ENCODE measurements around the gene ITIH6. TPM values are rescaled to one million over a fixed set of nuclear protein-coding genes. Genes with fewer than 3 reads are reported as not detected.
"Not testable (repeated sequence)": the region's sequence is repeated elsewhere in the genome, so short reads cannot be mapped to it uniquely, and the experiment has no call there.

ITIH6 gene
- total and polyA plus RNA-seq, 2 donors (not counting 1 experiment from before 2014, with no cell fraction given), result not detected

- H3K9me3 ChIP-seq (ENCODE audit: control extremely low read depth in 1 of 3, control insufficient read depth in 2 of 3, insufficient read depth in 1 of 3, low read length in 2 of 3); H3K9me3 Mint-ChIP-seq (ENCODE audit: insufficient read depth); H3K9ac ChIP-seq (ENCODE audit: low read length); H3K27ac ChIP-seq (ENCODE audit: low read length in 2 of 2); intact Hi-C loops (cut with micrococcal nuclease); H3K4me3 Mint-ChIP-seq; H3K4me3 ChIP-seq (ENCODE audit: control extremely low read depth in 1 of 5, extremely low read depth in 1 of 5, insufficient read depth in 1 of 5, low read depth in 2 of 5, low read length in 4 of 5); H3K27me3 ChIP-seq (replicated peaks in 1 of 4; ENCODE audit: control extremely low read depth in 1 of 4, control insufficient read depth in 3 of 4, insufficient read depth in 4 of 4, low read length in 3 of 4); POLR2A ChIA-PET; ATAC-seq (ENCODE audit: low read depth); H3K79me2 ChIP-seq (ENCODE audit: control insufficient read depth, insufficient read depth, low read length); H4K20me1 ChIP-seq (ENCODE audit: control insufficient read depth, insufficient read depth, low read length, poor library complexity, severe bottlenecking); CTCF ChIA-PET; H3K4me1 Mint-ChIP-seq; DNase-seq; H3K27ac Mint-ChIP-seq; H3K4me2 ChIP-seq (replicated peaks; ENCODE audit: low read depth, low read length, poor library complexity, severe bottlenecking); H3K27me3 Mint-ChIP-seq; H3K36me3 ChIP-seq (replicated peaks in 1 of 2; ENCODE audit: control extremely low read depth in 1 of 2, control insufficient read depth in 1 of 2, extremely low read depth in 1 of 2, insufficient read depth in 2 of 2, low read length in 1 of 2); H2AFZ ChIP-seq (ENCODE audit: insufficient read depth, low read depth, low read length, poor library complexity, severe bottlenecking); H3K4me1 ChIP-seq (ENCODE audit: control insufficient read depth in 2 of 2, insufficient read depth in 2 of 2, low read length in 2 of 2): not testable (repeated sequence)
- WGBS (ENCODE audit: insufficient coverage), result 60% methylated on average over 3 of the region's 36 CpGs
Measured at GRCh38 chrX:54736298-54736942, 61.6 kb downstream of the ITIH6 start.

GRCh38 chrX:54721424-54721823 is 76.6 kb downstream of the ITIH6 start:
- Histone ChIP-seq H3K9me3 (ENCODE audit: control extremely low read depth in 1 of 3, control insufficient read depth in 2 of 3, insufficient read depth in 1 of 3, low read length in 2 of 3) (no peaks in the 10 kb centered on the region), H3K27me3 (replicated peaks in 1 of 4; ENCODE audit: control extremely low read depth in 1 of 4, control insufficient read depth in 3 of 4, insufficient read depth in 4 of 4, low read length in 3 of 4) (no peaks in the 10 kb centered on the region), H3K4me1 (ENCODE audit: control insufficient read depth in 2 of 2, insufficient read depth in 2 of 2, low read length in 2 of 2) (no peaks in the 10 kb centered on the region), H3K4me2 (replicated peaks; ENCODE audit: low read depth, low read length, poor library complexity, severe bottlenecking) (no peak overlapping the region), H3K4me3 (ENCODE audit: control extremely low read depth in 1 of 5, extremely low read depth in 1 of 5, insufficient read depth in 1 of 5, low read depth in 2 of 5, low read length in 4 of 5) (no peak overlapping the region), H3K79me2 (ENCODE audit: control insufficient read depth, insufficient read depth, low read length) (no peaks in the 10 kb centered on the region), H3K9ac (ENCODE audit: low read length) (no peak overlapping the region), H3K36me3 (replicated peaks in 1 of 2; ENCODE audit: control extremely low read depth in 1 of 2, control insufficient read depth in 1 of 2, extremely low read depth in 1 of 2, insufficient read depth in 2 of 2, low read length in 1 of 2) (no peaks in the 10 kb centered on the region), H3K27ac (ENCODE audit: low read length in 2 of 2) (no peak overlapping the region), H2AFZ (ENCODE audit: insufficient read depth, low read depth, low read length, poor library complexity, severe bottlenecking) (no peak overlapping the region), H4K20me1 (ENCODE audit: control insufficient read depth, insufficient read depth, low read length, poor library complexity, severe bottlenecking) (no peaks in the 10 kb centered on the region)
- Mint-ChIP-seq H3K4me1 (no peaks in the 10 kb centered on the region), H3K4me3 (no peak overlapping the region), H3K27me3 (peaks cover 16% of the 10 kb centered on the region), H3K9me3 (ENCODE audit: insufficient read depth) (no peaks in the 10 kb centered on the region), H3K27ac (no peak overlapping the region)
- 90% methylated on average over 2 of the region's 4 CpGs for WGBS (ENCODE audit: insufficient coverage)
- no peak for ATAC-seq (ENCODE audit: low read depth)
- TF ChIP-seq CTCF (IDR thresholded peaks at IDR 0.05) (no peak), EZH2 (IDR thresholded peaks at IDR 0.05; ENCODE audit: borderline replicate concordance, insufficient read depth, low read depth, low read length, poor library complexity, severe bottlenecking) (no peak)
- ChIA-PET POLR2A (no interaction called here), CTCF (no interaction called here)
- DNase-seq, result no peak
- intact Hi-C loops (cut with micrococcal nuclease), result no loop called here

Measured in B cell (primary cell).